Kidney (tissue), 14 donors: ENCODE data around the gene BABAM2. TPM values are rescaled to one million over a fixed set of nuclear protein-coding genes. Genes with fewer than 3 reads are reported as not detected.

Experiments used
- DNase-seq, 5 donors: peaks; one replicate each; pipeline ENCODE4 v3.0.0-alpha.2; 2013 to 2020
- FAIRE-seq: peaks from 2 replicates; lab custom pipeline; 2012; peaks lifted over from hg19 to GRCh38; lab: Jason Lieb, UNC
- H3K27ac ChIP-seq, 2 donors: one replicate each; pipeline ENCODE4 v1.7.0; 2013; ENCODE audit warnings: low read depth in 2 of 2, low read length in 2 of 2, inconsistent platforms in 1 of 2
- H3K27me3 ChIP-seq: one replicate; pipeline ENCODE4 v1.7.1; 2013; ENCODE audit warnings: low read length, inconsistent platforms; ENCODE audit not compliant: control insufficient read depth, insufficient read depth
- H3K36me3 ChIP-seq, 3 donors: one replicate each; pipeline versions ENCODE4 v1.7.0 to v1.7.1; 2013; ENCODE audit warnings: low read length in 3 of 3, control low read depth in 1 of 3, inconsistent platforms in 1 of 3; ENCODE audit not compliant: insufficient read depth in 3 of 3, control insufficient read depth in 2 of 3
- H3K4me1 ChIP-seq, 3 donors: one replicate each; pipeline versions ENCODE4 v1.7.0 to v1.7.1; 2013; ENCODE audit warnings: low read length in 3 of 3, inconsistent platforms in 1 of 3, low read depth in 1 of 3; ENCODE audit not compliant: control insufficient read depth in 2 of 3, insufficient read depth in 2 of 3
- H3K4me3 ChIP-seq, 3 donors: one replicate each; pipeline versions ENCODE4 v1.7.0 to v1.8.1; 2013; ENCODE audit warnings: low read length in 3 of 3, control low read depth in 1 of 3, inconsistent platforms in 1 of 3
- H3K9ac ChIP-seq, 3 donors: one replicate each; pipeline versions ENCODE4 v1.7.0 to v1.7.1; 2013; ENCODE audit warnings: low read length in 3 of 3, control low read depth in 1 of 3, inconsistent platforms in 1 of 3
- H3K9me3 ChIP-seq, 3 donors: one replicate each; pipeline versions ENCODE4 v1.7.0 to v1.7.1; 2013; ENCODE audit warnings: low read length in 3 of 3, control low read depth in 1 of 3, inconsistent platforms in 1 of 3; ENCODE audit not compliant: control insufficient read depth in 2 of 3, insufficient read depth in 1 of 3
- intact Hi-C: fragments of 100-400 bp; cut with DNase I; formaldehyde crosslinking; loops from one replicate; pipeline ENCODE4 v1.11.1; 2022
- polyA plus RNA-seq: library from polyadenylated mRNA; stranded (reverse); fragments of 350-450 nt; fragmentation: Illumina TruSeq; extraction: RNeasy Lipid Tissue Mini Kit (QIAGEN cat#74804); gene quantifications from one replicate; pipeline ENCODE4 v1.2.3, GENCODE V29; 2014; ENCODE audit warnings: low read depth, low replicate concordance; ENCODE audit not compliant: insufficient read depth
- total RNA-seq: library from RNA; stranded (reverse); fragmentation: NEBNext Ultra II Directional; extraction: Animal tissue kit (Norgen Biotek cat#: 25700); gene quantifications from one replicate; pipeline ENCODE4 v1.2.1, GENCODE V29; 2021
- TF ChIP-seq, protein P1 (sequence below): IDR thresholded peaks from 3 replicates; pipeline ENCODE4 v1.5.1; 2012; ENCODE audit warnings: mild to moderate bottlenecking, moderate library complexity, borderline replicate concordance; ENCODE audit not compliant: insufficient read depth; ENCODE audit errors: extremely low read depth
- donor health status: control.
- donor health status: control.
- donor health status: control.
- donor health status: control.
- donor health status: control.
- donor health status: DM: yes; HTN: yes; CAD: no.
- donor health status: Normal renal cell carcinoma (clear cell type).

The BABAM2 gene
- total and polyA plus RNA-seq, 2 donors from 2014 or later: 68.4 to 74.1 TPM

DNA sequence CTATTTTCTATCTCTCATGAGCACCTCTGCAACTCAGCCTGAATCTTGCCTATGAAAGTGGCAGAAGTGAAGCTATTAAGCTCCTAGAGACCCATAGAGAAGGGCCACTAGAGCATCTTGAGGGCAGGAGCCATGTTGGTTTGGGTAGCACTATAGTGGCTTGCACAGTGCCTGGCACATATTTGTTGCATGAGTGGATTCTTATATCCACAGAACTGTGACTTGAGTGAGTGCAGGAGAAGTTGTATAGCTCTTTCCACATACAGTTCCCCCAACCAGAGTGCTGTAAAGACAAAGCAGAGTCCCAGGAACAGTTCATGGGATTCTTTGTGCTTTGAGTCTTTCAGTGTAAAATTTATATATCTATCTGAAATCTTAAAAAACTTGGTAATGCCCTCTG lies 296.7 kb downstream of the BABAM2 start:
- Histone ChIP-seq H3K9ac (no peak overlapping the region), H3K4me3 (no peak overlapping the region), H3K27me3 (no peaks in the 10 kb centered on the region), H3K36me3 (no peaks in the 10 kb centered on the region), H3K27ac (no peak overlapping the region), H3K4me1 (no peaks in the 10 kb centered on the region), H3K9me3 (no peaks in the 10 kb centered on the region)
- DNase-seq (no peak), FAIRE-seq (no peak)
- TF ChIP-seq, protein P1, sequence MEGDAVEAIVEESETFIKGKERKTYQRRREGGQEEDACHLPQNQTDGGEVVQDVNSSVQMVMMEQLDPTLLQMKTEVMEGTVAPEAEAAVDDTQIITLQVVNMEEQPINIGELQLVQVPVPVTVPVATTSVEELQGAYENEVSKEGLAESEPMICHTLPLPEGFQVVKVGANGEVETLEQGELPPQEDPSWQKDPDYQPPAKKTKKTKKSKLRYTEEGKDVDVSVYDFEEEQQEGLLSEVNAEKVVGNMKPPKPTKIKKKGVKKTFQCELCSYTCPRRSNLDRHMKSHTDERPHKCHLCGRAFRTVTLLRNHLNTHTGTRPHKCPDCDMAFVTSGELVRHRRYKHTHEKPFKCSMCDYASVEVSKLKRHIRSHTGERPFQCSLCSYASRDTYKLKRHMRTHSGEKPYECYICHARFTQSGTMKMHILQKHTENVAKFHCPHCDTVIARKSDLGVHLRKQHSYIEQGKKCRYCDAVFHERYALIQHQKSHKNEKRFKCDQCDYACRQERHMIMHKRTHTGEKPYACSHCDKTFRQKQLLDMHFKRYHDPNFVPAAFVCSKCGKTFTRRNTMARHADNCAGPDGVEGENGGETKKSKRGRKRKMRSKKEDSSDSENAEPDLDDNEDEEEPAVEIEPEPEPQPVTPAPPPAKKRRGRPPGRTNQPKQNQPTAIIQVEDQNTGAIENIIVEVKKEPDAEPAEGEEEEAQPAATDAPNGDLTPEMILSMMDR: no peak
- intact Hi-C loops: no loop called here

DNA sequence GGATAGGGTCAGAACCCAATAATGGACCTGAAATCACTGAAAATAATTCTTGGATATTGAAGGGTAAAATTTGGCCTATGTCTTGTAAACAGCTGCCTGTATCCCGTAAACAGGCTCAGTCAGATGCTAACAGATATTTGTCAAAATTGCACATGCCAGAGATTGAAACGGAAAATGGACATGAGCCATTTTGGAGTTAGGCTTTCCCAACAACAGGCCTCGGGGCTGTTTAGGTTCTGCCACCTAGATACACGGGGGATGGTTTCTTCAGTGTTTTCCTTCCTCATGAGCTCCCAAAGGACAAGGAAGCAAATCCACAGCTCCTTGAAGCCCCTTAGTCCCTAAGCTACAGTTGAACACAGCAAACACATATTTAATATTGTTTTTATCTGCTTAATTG lies 297.9 kb downstream of the BABAM2 start:
- H3K4me1 ChIP-seq: no peaks in the 10 kb centered on the region
- H3K9me3 ChIP-seq: no peaks in the 10 kb centered on the region
- DNase-seq (no peak), FAIRE-seq (no peak)
- TF ChIP-seq, protein P1: no peak
- intact Hi-C loops: no loop called here
- no peaks in the 10 kb centered on the region for H3K27me3 ChIP-seq
- H3K9ac ChIP-seq: no peak overlapping the region
- no peaks in the 10 kb centered on the region for H3K36me3 ChIP-seq
- H3K4me3 ChIP-seq: no peak overlapping the region
- no peak overlapping the region for H3K27ac ChIP-seq

DNA sequence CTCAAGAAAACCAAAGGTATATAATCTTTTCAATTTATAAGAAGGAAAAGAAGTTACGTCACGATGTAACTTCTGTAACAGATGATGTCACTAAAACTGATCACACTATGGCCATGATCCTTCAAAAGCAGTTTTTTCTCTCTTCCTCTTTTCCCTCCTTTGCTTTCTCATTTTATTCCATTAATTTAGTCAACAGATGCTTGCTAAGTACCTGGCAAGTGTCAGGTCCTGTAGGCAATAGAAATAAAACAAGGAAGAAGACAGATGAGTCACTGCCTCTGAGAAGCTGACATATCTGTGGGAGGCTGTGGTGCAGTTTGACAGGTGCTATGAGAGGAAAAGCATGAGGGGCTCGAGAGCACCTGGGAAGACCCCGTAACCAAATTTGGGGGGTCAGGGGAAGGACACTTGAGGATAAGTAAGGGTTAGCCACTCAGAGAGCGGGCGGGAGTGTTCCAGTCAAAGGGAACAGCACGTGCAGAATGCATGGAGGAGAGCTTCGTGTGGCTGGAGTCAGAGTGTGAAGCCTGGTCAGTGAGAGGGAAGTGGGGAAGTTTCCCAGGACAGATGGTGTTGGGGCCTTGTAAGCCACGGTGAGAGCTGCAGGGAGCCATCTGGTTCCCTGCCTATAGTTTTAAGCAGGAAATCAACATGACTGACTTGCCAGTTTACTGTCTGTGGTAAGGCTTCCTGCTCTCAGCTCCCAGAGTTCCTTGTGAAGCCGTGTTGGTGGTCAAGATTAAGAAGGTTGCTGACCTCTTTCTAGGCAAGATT lies 303.3 kb downstream of the BABAM2 start:
- no peak overlapping the region for H3K9ac ChIP-seq
- no peak overlapping the region for H3K27ac ChIP-seq
- intact Hi-C loops: no loop called here
- H3K27me3 ChIP-seq: no peaks in the 10 kb centered on the region
- H3K9me3 ChIP-seq: no peaks in the 10 kb centered on the region
- no peak overlapping the region for H3K4me3 ChIP-seq
- no peaks in the 10 kb centered on the region for H3K36me3 ChIP-seq
- no peak for DNase-seq
- FAIRE-seq: no peak
- H3K4me1 ChIP-seq: no peaks in the 10 kb centered on the region
- TF ChIP-seq, protein P1: no peak
